Chondrocyte (in vitro differentiated cells): ENCODE data around the gene TMEM164. TPM values are rescaled to one million over a fixed set of nuclear protein-coding genes. Genes with fewer than 3 reads are reported as not detected.

Source experiments
- DNase-seq: peaks from one replicate; pipeline ENCODE4 v3.0.0; 2021; ENCODE audit warnings: mixed read lengths, low spot score
- H3K27ac Mint-ChIP-seq: one replicate; pipeline ENCODE4 v1.8.0; 2021; ENCODE audit warnings: mild to moderate bottlenecking, moderate library complexity, mixed read lengths; ENCODE audit not compliant: unreplicated experiment
- H3K27me3 Mint-ChIP-seq: 2 replicates; pipeline ENCODE4 v1.8.0; 2021; ENCODE audit warnings: low read depth, mixed read lengths
- H3K36me3 Mint-ChIP-seq: 2 replicates; pipeline ENCODE4 v1.8.0; 2021; ENCODE audit warnings: low read depth, mixed read lengths
- H3K4me1 Mint-ChIP-seq: 2 replicates; pipeline ENCODE4 v1.8.0; 2021; ENCODE audit warnings: low read depth, mild to moderate bottlenecking, mixed read lengths
- H3K4me3 Mint-ChIP-seq: one replicate; pipeline ENCODE4 v1.8.0; 2021; ENCODE audit warnings: mild to moderate bottlenecking, moderate library complexity, mixed read lengths; ENCODE audit not compliant: unreplicated experiment
- H3K9me3 Mint-ChIP-seq: 2 replicates; pipeline ENCODE4 v1.8.0; 2021; ENCODE audit warnings: low read depth, mixed read lengths
- total RNA-seq: library from RNA; stranded (reverse); gene quantifications from 3 replicates; pipeline ENCODE4 v1.2.1, GENCODE V29; 2021
- TF ChIP-seq, protein P1 (sequence below): fragments of 200-600 bp; sonication (generic); IDR thresholded peaks from 2 replicates; pipeline ENCODE4 v1.5.0; 2021; ENCODE audit warnings: antibody characterized with exemption, mild to moderate bottlenecking, moderate library complexity

The TMEM164 gene
- total RNA-seq, 1 donor from 2014 or later: 11.8 TPM

DNA sequence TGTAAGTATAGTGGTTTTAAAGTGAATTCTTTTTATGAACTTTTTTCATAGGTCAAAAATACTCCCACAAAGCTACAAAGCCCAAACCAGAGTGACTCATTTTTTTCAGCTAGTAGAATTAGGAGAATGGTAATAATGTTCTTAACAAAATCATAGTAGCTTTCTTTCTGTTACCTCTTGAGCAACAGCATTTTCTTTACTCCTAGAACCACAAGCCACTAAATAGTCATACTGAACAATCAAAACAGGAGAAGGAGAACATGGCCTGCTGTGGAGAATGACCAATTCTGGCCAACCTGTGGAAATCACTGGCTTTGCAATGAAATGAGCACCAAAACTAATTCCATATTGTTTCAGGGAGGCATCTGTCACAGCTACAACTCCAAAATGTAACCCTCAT lies 202.1 kb downstream of the TMEM164 start:
- Mint-ChIP-seq H3K36me3 (peaks cover 3% of the 10 kb centered on the region), H3K27me3 (no peaks in the 10 kb centered on the region), H3K4me3 (no peak overlapping the region), H3K4me1 (peaks cover 14% of the 10 kb centered on the region), H3K27ac (no peak overlapping the region), H3K9me3 (no peaks in the 10 kb centered on the region)
- TF ChIP-seq, protein P1, sequence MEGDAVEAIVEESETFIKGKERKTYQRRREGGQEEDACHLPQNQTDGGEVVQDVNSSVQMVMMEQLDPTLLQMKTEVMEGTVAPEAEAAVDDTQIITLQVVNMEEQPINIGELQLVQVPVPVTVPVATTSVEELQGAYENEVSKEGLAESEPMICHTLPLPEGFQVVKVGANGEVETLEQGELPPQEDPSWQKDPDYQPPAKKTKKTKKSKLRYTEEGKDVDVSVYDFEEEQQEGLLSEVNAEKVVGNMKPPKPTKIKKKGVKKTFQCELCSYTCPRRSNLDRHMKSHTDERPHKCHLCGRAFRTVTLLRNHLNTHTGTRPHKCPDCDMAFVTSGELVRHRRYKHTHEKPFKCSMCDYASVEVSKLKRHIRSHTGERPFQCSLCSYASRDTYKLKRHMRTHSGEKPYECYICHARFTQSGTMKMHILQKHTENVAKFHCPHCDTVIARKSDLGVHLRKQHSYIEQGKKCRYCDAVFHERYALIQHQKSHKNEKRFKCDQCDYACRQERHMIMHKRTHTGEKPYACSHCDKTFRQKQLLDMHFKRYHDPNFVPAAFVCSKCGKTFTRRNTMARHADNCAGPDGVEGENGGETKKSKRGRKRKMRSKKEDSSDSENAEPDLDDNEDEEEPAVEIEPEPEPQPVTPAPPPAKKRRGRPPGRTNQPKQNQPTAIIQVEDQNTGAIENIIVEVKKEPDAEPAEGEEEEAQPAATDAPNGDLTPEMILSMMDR: no peak
- no peak for DNase-seq

DNA sequence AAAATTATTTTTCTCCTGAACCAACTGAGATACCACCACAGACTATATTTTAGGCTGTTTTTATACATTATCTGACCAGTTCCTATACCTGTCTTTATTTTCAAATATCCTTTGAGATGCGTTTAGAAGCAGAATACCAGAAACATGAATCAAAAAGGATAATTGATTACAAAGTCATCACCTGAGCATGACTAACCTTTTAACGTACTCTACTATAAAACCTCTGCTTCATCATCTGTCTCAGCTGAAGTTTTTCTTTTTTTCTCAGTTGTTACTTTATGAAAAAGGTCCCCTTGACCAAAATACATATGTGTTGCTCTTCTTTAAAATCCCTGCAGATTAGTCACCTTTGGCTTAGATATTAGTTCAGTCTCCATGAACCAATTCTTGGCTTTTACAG lies 205.2 kb downstream of the TMEM164 start:
- H3K27ac Mint-ChIP-seq: no peak overlapping the region
- no peaks in the 10 kb centered on the region for H3K27me3 Mint-ChIP-seq
- TF ChIP-seq, protein P1: no peak
- H3K4me3 Mint-ChIP-seq: no peak overlapping the region
- DNase-seq: no peak
- H3K36me3 Mint-ChIP-seq: no peaks in the 10 kb centered on the region
- H3K4me1 Mint-ChIP-seq: peaks cover 24% of the 10 kb centered on the region
- H3K9me3 Mint-ChIP-seq: no peaks in the 10 kb centered on the region

DNA sequence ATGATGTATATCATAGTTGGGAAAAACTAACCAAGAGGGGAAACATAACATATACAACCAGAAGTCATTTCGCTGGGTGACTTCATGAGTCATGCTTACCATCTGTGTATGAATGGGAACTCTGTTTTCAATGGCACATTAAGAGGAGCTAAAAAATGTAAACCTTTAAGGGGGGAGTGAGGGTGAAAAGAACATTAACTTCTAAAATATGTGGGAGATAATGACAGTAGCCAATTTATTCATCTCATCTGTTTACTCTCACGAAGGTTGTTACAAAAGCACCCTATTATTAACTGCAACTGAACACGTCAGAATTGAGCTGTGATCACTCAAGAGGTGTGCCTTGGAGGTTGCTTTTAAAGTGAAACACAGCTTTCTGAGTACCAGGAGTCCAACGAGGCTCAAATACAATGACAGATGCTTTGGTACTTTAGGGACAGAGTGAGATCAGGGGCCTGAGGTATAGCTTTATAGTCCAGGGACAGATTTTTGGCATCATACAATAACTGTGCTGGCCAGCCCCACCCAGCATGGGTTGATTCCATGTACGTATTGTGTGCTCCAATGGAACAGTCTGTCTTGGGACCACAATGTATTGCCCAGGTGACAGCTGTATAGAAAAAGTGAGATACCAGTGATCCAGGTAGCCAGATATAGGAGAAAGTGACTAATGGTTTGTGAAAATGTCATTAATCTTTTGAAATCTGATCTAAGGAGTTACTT lies 207.7 kb downstream of the TMEM164 start:
- H3K4me1 Mint-ChIP-seq: peaks cover 21% of the 10 kb centered on the region

DNA sequence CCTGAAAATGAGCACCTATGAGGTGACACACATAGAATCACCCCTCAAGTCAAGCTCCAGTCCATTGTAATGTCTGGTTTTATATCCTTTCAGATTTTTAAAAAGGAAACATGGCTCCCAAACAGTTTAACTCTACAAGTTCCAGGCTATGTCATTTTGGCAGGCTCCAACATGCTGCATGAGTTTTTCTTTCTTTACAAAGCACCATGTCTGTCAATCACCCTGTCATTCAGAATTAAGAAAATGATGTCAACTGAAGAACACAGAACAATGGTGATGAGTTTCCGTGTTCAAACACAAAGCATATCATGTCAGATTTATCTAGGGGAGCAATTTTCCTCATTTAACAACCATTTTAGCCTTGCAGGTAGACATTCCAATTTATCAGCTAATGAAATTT lies 208.4 kb downstream of the TMEM164 start:
- Mint-ChIP-seq H3K9me3 (no peaks in the 10 kb centered on the region), H3K27ac (no peak overlapping the region), H3K4me1 (peaks cover 29% of the 10 kb centered on the region), H3K36me3 (peaks cover 2% of the 10 kb centered on the region), H3K27me3 (no peaks in the 10 kb centered on the region), H3K4me3 (no peak overlapping the region)
- DNase-seq: no peak
- TF ChIP-seq, protein P1: no peak

More for the DNA sequence above, 207.7 kb downstream of the TMEM164 start:
- Mint-ChIP-seq H3K36me3 (no peaks in the 10 kb centered on the region), H3K4me3 (no peak overlapping the region), H3K9me3 (no peaks in the 10 kb centered on the region), H3K27me3 (no peaks in the 10 kb centered on the region), H3K27ac (peak overlapping the region; percentile 75)
- DNase-seq: no peak
- TF ChIP-seq, protein P1: no peak

DNA sequence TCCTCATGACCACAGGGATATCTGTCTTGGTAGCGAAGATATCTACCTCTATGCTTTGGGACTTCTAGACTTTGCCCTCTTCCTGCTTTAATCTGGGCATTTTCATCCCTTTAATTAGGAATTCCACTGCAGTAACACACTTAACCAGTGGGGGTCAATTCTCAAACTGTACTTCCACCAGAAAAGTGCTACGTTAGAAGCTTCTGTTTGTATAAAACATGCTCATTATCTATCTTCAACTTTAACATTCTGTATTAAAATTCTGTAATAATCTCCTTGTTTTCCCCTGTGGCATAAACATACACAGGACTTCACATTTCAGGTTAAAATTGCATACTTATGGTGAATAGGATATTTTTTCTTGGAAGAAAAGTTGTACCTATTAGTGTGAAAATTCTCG lies 209.4 kb downstream of the TMEM164 start:
- Mint-ChIP-seq H3K27ac (no peak overlapping the region), H3K4me3 (no peak overlapping the region), H3K9me3 (no peaks in the 10 kb centered on the region), H3K4me1 (peaks cover 36% of the 10 kb centered on the region), H3K27me3 (no peaks in the 10 kb centered on the region), H3K36me3 (peaks cover 2% of the 10 kb centered on the region)
- TF ChIP-seq, protein P1: peak; percentile 61
- no peak for DNase-seq
